Keratinocyte (primary cell): ENCODE measurements around the gene TMEM132D. TPM values are rescaled to one million over a fixed set of nuclear protein-coding genes. Genes with fewer than 3 reads are reported as not detected.

Source experiments
- DNase-seq: peaks from one replicate; pipeline ENCODE4 v3.0.0-alpha.2; 2011; ENCODE audit warnings: low read depth, missing footprints, low spot score
- FAIRE-seq: peaks from 2 replicates; lab custom pipeline; 2011; peaks lifted over from hg19 to GRCh38; lab: Jason Lieb, UNC
- H2AFZ ChIP-seq: 2 replicates; pipeline ENCODE4 v1.6.0; 2012; ENCODE audit warnings: low read length, control low read depth, inconsistent platforms; ENCODE audit not compliant: control insufficient read depth
- H3K27ac ChIP-seq: 2 replicates; pipeline ENCODE4 v1.5.1; 2011; ENCODE audit warnings: low read length; ENCODE audit not compliant: control insufficient read depth, insufficient read depth
- H3K27me3 ChIP-seq: 3 replicates; pipeline ENCODE4 v1.6.0; 2011; ENCODE audit warnings: low read length; ENCODE audit not compliant: control insufficient read depth, insufficient read depth; ENCODE audit errors: extremely low read depth
- H3K36me3 ChIP-seq, 2 experiments: 2 replicates in 1 of 2; 3 replicates in 1 of 2; pipeline ENCODE4 v1.5.1; 2011; ENCODE audit warnings: low read length in 2 of 2, mild to moderate bottlenecking in 1 of 2; ENCODE audit not compliant: control insufficient read depth in 2 of 2, insufficient read depth in 2 of 2; ENCODE audit errors: extremely low read depth in 1 of 2
- H3K4me1 ChIP-seq: 3 replicates; pipeline ENCODE4 v1.5.1; 2011; ENCODE audit warnings: low read length; ENCODE audit not compliant: control insufficient read depth, insufficient read depth; ENCODE audit errors: extremely low read depth
- H3K4me2 ChIP-seq: 3 replicates; pipeline ENCODE4 v1.6.0; 2011; ENCODE audit warnings: low read depth, low read length; ENCODE audit not compliant: control insufficient read depth, insufficient read depth; ENCODE audit errors: extremely low read depth
- H3K4me3 ChIP-seq, 3 experiments: fragments of 200-600 bp in 1 of 3; sonication (generic) in 1 of 3; 2 replicates in 2 of 3; 3 replicates in 1 of 3; pipeline ENCODE4 v1.5.1; 2011 to 2016; ENCODE audit warnings: low read length in 3 of 3, mild to moderate bottlenecking in 3 of 3, control low read depth in 2 of 3, inconsistent platforms in 1 of 3, low read depth in 1 of 3, mixed read lengths in 1 of 3, mixed run types in 1 of 3, moderate library complexity in 1 of 3; ENCODE audit not compliant: control insufficient read depth in 2 of 3, insufficient read depth in 2 of 3; ENCODE audit errors: extremely low read depth in 1 of 3
- H3K79me2 ChIP-seq: 2 replicates; pipeline ENCODE4 v1.6.0; 2012; ENCODE audit warnings: low read length; ENCODE audit not compliant: control insufficient read depth, insufficient read depth
- H3K9ac ChIP-seq: 3 replicates; pipeline ENCODE4 v1.6.0; 2011; ENCODE audit warnings: low read length; ENCODE audit not compliant: control insufficient read depth, insufficient read depth; ENCODE audit errors: extremely low read depth
- H3K9me1 ChIP-seq: 3 replicates; pipeline ENCODE4 v1.6.0; 2011; ENCODE audit warnings: low read length; ENCODE audit not compliant: control insufficient read depth, insufficient read depth; ENCODE audit errors: extremely low read depth
- H3K9me3 ChIP-seq: 2 replicates; pipeline ENCODE4 v1.5.1; 2012; ENCODE audit warnings: low read depth, low read length; ENCODE audit not compliant: control insufficient read depth
- H4K20me1 ChIP-seq: 3 replicates; pipeline ENCODE4 v1.6.0; 2011; ENCODE audit warnings: low read length; ENCODE audit not compliant: control insufficient read depth, insufficient read depth; ENCODE audit errors: extremely low read depth
- CTCF ChIP-seq, 3 experiments: IDR thresholded peaks in 1 of 3; conservative IDR thresholded peaks in 1 of 3; optimal IDR thresholded peaks in 1 of 3; 2 replicates in 2 of 3; 3 replicates in 1 of 3; pipeline versions ENCODE3 to v1.5.1; 2011; ENCODE audit warnings: low read length in 3 of 3, mild to moderate bottlenecking in 3 of 3, moderate library complexity in 2 of 3, control low read depth in 1 of 3, inconsistent platforms in 1 of 3; ENCODE audit not compliant: insufficient read depth in 2 of 3; ENCODE audit errors: extremely low read depth in 1 of 3
- EZH2 ChIP-seq: IDR thresholded peaks from one replicate; pipeline ENCODE4 v1.6.1; 2012; ENCODE audit warnings: inconsistent platforms, mild to moderate bottlenecking, low read length, moderate library complexity
- dilution Hi-C: fragments of 300-500 bp; cut with MboI; formaldehyde crosslinking; loops from one replicate; pipeline ENCODE4 v1.7.0; 2020; ENCODE audit warnings: low sequenced_read_pairs; ENCODE audit not compliant: extremely low pct_ligation_motif_present
- polyA plus RNA-seq, 5 experiments: library from polyadenylated mRNA; depleted of rRNA in 3 of 5; stranded (reverse) in 3 of 5; stranded (forward) in 1 of 5; unstranded in 1 of 5; fragments of >200 nt; gene quantifications; 1 replicate in 1 of 5; 2 replicates in 3 of 5; 3 replicates in 1 of 5; pipeline versions ENCODE4 v1.2.1 to v1.2.3, GENCODE V29; 2011 to 2012; ENCODE audit warnings: missing spikeins in 2 of 5, low read depth in 1 of 5, low replicate concordance in 1 of 5

TMEM132D gene
- polyA plus RNA-seq, 1 donor (not counting 4 experiments of a cell fraction or from before 2014, with no cell fraction given) = not detected

- Histone ChIP-seq H3K4me1 (no peaks in the 10 kb centered on the region), H3K27me3 (no peaks in the 10 kb centered on the region), H4K20me1 (no peaks in the 10 kb centered on the region), H3K9me3 (peaks cover 3% of the 10 kb centered on the region), H3K4me3 (no peak overlapping the region), H3K9ac (no peak overlapping the region), H3K36me3 (no peaks in the 10 kb centered on the region), H3K27ac (no peak overlapping the region), H3K79me2 (no peaks in the 10 kb centered on the region), H3K9me1 (no peaks in the 10 kb centered on the region), H3K4me2 (no peak overlapping the region), H2AFZ (no peak overlapping the region)
- DNase-seq (no peak), FAIRE-seq (no peak)
- TF ChIP-seq EZH2 (no peak), CTCF (optimal IDR thresholded peaks at IDR 0.05 in 1 of 3, IDR thresholded peaks at IDR 0.05 in 1 of 3, conservative IDR thresholded peaks at IDR 0.05 in 1 of 3; ENCODE audit: extremely low read depth in 1 of 3, insufficient read depth in 2 of 3, low read length in 3 of 3) (no peak)
- dilution Hi-C loops = no loop called here
Measured at GRCh38 chr12:129606239-129606638, 297.6 kb downstream of the TMEM132D start.

- H3K9me1 ChIP-seq = no peaks in the 10 kb centered on the region
- H3K27ac ChIP-seq = no peak overlapping the region
- H2AFZ ChIP-seq = no peak overlapping the region
- H4K20me1 ChIP-seq = no peaks in the 10 kb centered on the region
- TF ChIP-seq EZH2 (no peak), CTCF (optimal IDR thresholded peaks at IDR 0.05 in 1 of 3, IDR thresholded peaks at IDR 0.05 in 1 of 3, conservative IDR thresholded peaks at IDR 0.05 in 1 of 3; ENCODE audit: extremely low read depth in 1 of 3, insufficient read depth in 2 of 3, low read length in 3 of 3) (no peak)
- H3K79me2 ChIP-seq = no peaks in the 10 kb centered on the region
- dilution Hi-C loops = no loop called here
- H3K9me3 ChIP-seq = peaks cover 3% of the 10 kb centered on the region
- H3K4me1 ChIP-seq = no peaks in the 10 kb centered on the region
- no peaks in the 10 kb centered on the region for H3K27me3 ChIP-seq
- no peak for FAIRE-seq
- no peak overlapping the region for H3K9ac ChIP-seq
- no peak overlapping the region for H3K4me3 ChIP-seq
- H3K4me2 ChIP-seq = no peak overlapping the region
- no peaks in the 10 kb centered on the region for H3K36me3 ChIP-seq
- DNase-seq = no peak
Measured at GRCh38 chr12:129605666-129606065, 298.2 kb downstream of the TMEM132D start.
